ENCODE measurements around the gene WWOX.

GRCh38 chr16:78762222-78762621, 662.8 kb downstream of the WWOX start:
- no peak for TF ChIP-seq CHD2 (IDR thresholded peaks at IDR 0.05; ENCODE audit: low read length, partially characterized antibody)
- TF ChIP-seq POLR2A (IDR thresholded peaks at IDR 0.05; ENCODE audit: low read length): no peak
- no peak for TF ChIP-seq CTCF (IDR thresholded peaks at IDR 0.05)
- no peak for TF ChIP-seq ZC3H11A (IDR thresholded peaks at IDR 0.05)
- no peak for TF ChIP-seq HOXA7 (CRISPR knock-in tag; IDR thresholded peaks at IDR 0.05)
- TF ChIP-seq CBX8 (IDR thresholded peaks at IDR 0.05): no peak
- TF ChIP-seq NR3C1 (IDR thresholded peaks at IDR 0.05): no peak
- TF ChIP-seq, protein P1, sequence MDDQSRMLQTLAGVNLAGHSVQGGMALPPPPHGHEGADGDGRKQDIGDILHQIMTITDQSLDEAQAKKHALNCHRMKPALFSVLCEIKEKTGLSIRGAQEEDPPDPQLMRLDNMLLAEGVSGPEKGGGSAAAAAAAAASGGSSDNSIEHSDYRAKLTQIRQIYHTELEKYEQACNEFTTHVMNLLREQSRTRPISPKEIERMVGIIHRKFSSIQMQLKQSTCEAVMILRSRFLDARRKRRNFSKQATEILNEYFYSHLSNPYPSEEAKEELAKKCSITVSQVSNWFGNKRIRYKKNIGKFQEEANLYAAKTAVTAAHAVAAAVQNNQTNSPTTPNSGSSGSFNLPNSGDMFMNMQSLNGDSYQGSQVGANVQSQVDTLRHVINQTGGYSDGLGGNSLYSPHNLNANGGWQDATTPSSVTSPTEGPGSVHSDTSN (IDR thresholded peaks at IDR 0.05): no peak
- no peak for TF ChIP-seq EP300 (IDR thresholded peaks at IDR 0.05)
- TF ChIP-seq, protein P2, sequence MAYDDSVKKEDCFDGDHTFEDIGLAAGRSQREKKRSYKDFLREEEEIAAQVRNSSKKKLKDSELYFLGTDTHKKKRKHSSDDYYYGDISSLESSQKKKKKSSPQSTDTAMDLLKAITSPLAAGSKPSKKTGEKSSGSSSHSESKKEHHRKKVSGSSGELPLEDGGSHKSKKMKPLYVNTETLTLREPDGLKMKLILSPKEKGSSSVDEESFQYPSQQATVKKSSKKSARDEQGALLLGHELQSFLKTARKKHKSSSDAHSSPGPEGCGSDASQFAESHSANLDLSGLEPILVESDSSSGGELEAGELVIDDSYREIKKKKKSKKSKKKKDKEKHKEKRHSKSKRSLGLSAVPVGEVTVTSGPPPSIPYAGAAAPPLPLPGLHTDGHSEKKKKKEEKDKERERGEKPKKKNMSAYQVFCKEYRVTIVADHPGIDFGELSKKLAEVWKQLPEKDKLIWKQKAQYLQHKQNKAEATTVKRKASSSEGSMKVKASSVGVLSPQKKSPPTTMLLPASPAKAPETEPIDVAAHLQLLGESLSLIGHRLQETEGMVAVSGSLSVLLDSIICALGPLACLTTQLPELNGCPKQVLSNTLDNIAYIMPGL (CRISPR knock-in tag; IDR thresholded peaks at IDR 0.05; ENCODE audit: borderline replicate concordance): no peak
- no peak for TF ChIP-seq BHLHE40 (IDR thresholded peaks at IDR 0.05; ENCODE audit: low read depth, low read length)
- TF ChIP-seq RCOR1 (IDR thresholded peaks at IDR 0.05; ENCODE audit: low read depth, low read length): no peak
- TF ChIP-seq NPAS2 (CRISPR knock-in tag; IDR thresholded peaks at IDR 0.05; ENCODE audit: borderline replicate concordance): no peak
